T-helper 2 cell (primary cell): ENCODE results near the gene BCAS3.

Experiments
- DNase-seq, 5 experiments: peaks; one replicate each; pipeline versions ENCODE4 v3.0.0 to v3.0.0-alpha.2; 2012 to 2022

Gene BCAS3

DNA sequence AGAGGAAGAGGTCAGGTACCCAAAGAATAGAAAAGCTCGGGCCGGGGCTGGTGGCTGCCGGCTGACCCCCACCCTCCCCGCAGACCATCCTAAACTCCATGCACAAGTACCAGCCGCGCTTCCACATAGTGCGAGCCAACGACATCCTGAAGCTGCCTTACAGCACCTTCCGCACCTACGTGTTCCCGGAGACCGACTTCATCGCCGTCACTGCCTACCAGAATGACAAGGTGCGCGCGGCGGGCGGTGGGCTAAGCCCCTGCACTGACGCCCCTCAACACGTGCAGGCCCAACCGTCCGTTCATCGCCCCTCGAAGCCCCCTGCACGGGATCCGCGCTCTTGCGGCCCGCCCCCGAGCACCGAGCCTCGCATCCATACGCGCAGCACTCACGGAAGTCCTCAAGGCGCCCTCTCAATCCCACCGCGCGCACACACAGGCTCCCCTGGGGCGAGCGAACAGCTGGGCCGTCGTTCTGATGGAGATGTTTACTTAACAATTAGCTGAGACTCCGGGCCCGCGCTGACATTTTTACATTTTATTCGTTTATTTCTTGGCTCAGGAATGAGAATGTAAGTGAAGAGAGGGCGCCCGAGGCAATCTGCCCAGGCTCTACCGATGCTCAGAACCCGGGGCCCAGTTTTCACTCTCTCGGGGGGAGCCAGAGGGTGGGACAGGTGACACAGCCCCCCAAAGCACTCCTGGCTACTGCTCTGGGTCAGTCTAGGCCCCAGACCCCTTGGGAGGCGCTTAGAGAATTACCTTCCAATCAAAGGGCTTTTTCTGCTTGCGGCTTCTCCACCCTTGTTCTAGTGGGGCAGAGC, 725.5 kb downstream of the BCAS3 start:
- peak in 1 of 5 experiments; percentile 54 for DNase-seq

DNA sequence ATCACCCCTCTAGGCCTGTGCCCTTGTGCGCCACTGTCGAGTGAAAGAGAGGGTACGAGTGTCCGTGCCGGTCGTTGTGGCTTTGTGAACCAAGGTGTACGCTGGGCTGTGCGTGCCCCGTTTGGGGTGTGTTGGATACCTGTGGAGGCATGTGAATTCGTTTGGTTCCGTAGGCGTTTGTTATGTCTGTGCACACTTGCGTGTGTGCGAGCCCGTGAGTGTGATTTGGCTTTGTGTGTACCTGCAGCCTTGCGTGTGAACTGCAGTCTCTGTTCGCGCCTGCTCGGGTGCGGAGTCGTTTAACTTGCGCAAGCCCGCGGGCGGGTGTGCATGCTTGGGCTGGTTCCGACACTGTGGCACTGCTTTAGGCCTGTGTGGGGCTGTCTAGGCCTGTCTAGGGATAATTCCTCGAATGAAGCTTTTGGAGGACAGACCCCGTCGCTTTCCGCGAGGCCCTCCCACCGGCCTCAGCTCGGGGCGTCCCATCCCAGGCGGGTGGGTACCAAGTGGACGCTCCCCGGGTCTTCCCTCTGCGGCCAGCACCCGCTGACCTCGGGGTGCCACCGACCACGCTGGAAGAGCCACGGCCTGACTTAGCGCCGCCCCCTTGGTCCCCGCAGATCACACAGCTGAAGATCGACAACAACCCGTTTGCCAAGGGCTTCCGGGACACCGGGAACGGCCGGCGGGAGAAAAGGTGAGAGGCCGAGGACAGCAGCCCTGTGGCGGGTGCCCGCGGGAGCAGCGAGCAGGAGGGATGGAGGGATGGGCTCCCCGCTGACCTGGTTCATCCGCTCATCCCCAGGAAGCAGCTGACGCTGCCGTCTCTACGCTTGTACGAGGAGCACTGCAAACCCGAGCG, 726.4 kb downstream of the BCAS3 start:
- peak in 1 of 5 experiments; percentile 45 for DNase-seq

DNA sequence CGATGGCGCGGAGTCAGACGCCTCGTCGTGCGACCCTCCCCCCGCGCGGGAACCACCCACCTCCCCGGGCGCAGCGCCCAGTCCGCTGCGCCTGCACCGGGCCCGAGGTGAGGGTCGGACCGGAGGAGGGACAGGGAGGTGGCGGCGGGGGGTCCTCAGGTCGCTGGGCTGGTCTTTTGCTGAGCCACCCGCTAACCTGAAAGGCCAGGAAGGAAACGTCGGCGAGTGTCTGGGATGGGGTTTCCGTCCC, 726.9 kb downstream of the BCAS3 start:
- DNase-seq, result no peak

DNA sequence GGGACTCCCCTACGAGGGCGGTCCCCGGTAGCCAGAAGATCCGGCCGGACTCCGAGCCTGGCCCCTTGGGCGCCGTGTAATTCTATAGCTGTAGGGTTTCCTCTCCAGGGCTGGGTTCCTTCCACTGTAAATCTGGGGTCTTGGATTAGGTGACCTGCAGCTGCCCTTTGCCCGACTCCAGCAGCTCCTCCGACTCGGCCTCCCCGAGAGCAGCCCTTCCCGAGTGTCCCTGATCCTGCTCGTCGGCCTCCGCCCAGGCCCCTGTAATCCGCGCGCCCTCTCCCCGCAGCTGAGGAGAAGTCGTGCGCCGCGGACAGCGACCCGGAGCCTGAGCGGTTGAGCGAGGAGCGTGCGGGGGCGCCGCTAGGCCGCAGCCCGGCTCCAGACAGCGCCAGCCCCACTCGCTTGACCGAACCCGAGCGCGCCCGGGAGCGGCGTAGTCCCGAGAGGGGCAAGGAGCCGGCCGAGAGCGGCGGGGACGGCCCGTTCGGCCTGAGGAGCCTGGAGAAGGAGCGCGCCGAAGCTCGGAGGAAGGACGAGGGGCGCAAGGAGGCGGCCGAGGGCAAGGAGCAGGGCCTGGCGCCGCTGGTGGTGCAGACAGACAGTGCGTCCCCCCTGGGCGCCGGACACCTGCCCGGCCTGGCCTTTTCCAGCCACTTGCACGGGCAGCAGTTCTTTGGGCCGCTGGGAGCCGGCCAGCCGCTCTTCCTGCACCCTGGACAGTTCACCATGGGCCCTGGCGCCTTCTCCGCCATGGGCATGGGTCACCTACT, 727.4 kb downstream of the BCAS3 start:
- DNase-seq, result no peak

DNA sequence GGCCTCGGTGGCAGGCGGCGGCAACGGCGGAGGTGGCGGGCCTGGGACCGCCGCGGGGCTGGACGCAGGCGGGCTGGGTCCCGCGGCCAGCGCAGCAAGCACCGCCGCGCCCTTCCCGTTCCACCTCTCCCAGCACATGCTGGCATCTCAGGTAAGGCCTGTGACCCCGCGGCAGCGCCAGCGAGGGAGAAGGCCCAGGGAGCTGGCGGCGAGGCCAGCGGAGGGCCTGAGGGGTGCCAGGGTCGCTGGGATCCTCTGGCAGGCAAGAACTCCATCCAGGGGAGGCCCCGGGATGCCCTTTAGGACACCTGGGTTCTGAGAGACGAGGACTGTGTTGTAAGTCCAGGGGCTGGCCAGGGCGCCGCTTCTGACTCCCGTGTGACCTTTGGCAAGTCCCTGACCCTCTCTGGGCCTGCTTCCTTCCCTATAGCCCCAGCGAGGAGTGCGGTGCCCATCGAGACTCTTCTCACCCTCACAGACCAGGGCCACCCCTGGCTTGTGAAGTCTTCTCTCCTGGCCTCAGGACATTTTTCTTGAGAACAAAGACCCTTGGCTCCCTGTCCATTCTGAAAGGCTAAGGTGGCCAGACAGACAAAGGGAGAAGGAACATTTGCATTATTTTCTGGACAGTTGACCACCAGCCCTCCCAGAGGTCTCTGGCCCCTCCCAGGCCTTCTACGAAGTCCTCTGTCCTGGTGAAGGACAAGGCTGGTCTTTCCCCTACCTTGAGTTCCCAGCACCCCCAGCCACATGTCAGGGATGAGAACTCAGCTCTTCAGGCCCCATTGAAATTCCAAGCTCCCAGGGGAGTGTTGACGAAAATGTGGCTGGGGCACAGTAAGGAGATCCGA, 728.3 kb downstream of the BCAS3 start:
- no peak for DNase-seq

DNA sequence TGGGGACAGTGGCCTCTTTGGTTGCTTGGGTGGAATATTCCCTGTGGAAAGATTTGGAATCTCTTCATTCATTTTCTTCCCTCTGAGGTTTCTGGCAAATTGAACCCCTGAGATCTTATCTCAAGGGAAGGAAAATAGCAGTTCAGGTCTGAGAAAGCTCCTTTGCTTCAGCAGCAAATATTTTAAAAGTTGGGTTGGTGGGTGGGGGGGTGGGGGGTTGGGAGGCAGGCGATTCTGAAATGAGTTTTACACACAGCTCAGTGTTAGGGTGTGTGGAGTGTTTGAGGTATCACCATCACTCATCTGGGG, 728.8 kb downstream of the BCAS3 start:
- DNase-seq, result no peak

DNA sequence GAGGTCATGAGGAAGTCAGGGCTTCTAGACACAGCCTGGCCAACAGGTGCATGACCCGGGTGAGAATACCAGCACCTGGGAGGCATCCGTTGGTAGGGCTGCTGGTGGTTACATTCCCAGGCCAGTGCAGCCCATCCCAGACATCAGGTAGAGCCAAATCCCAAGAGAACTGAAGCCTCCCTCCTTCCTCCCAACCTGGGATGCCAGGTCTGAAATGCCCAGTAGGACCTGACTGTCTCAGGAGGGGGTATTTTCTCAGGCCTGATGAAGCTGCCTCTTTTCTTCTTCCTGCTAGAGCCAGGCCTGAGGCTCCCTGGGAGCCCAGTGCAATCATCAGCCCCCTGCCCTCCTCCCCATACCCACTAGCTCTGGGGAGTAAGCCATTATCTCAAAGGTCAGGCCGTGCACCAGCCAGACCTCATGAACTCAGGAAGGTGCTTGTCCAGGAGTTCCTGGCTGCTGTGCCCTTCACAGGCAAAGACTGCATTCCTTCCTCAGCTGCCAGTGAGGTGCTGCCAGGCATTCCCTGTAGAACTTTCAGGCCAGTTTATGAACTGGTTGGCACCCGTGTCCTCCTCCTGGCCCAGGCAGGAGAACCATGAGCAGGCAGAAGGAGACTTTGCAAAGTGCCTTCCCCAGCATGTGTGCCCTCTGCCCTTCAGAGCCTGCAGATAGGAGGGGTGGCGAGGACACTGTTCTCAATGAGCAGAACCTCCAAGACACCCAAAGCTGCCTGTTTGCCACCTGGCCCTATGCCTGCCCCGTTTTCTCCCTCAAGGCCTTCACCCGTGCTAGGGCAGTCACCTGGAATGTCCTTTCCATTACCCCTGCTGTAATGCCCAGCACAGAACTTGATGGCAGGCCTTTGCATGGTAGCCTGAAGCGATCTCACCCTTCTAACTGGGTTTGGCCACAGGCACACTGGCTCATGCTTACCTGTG, 729.6 kb downstream of the BCAS3 start:
- DNase-seq, result no peak

DNA sequence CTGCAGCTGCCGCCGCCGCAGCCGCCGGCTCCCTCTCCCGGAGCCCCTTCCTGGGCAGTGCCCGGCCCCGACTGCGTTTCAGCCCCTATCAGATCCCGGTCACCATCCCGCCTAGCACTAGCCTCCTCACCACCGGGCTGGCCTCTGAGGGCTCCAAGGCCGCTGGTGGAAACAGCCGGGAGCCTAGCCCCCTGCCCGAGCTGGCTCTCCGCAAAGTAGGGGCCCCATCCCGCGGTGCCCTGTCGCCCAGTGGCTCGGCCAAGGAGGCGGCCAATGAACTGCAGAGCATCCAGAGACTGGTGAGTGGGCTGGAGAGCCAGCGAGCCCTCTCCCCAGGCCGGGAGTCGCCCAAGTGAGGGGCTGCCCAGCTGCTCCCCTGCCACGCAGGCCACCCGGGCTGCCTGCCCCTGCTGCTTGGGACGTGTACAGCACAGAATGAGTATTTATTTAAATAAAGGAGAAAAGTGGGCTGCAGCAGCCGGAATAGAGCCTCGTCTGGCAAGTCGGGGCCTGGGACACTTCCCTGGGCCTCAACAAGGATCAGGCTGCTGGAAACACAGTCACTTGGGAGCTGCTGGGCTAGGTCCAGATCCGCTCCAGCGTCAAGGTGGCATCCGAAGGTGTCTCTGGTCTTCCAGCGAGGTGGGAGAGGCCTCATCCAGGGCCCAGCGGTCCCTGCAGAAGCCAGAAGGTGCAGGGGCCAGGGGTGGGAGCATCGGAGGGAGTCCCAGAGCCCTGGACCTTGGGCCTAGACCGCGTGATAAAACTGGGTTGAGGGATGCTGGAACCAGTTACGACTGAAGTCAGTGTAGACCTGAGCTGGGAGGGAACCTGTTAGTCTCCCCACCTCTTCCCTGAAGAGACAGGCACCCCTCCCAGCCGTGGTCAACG, 730.7 kb downstream of the BCAS3 start:
- no peak for DNase-seq

DNA sequence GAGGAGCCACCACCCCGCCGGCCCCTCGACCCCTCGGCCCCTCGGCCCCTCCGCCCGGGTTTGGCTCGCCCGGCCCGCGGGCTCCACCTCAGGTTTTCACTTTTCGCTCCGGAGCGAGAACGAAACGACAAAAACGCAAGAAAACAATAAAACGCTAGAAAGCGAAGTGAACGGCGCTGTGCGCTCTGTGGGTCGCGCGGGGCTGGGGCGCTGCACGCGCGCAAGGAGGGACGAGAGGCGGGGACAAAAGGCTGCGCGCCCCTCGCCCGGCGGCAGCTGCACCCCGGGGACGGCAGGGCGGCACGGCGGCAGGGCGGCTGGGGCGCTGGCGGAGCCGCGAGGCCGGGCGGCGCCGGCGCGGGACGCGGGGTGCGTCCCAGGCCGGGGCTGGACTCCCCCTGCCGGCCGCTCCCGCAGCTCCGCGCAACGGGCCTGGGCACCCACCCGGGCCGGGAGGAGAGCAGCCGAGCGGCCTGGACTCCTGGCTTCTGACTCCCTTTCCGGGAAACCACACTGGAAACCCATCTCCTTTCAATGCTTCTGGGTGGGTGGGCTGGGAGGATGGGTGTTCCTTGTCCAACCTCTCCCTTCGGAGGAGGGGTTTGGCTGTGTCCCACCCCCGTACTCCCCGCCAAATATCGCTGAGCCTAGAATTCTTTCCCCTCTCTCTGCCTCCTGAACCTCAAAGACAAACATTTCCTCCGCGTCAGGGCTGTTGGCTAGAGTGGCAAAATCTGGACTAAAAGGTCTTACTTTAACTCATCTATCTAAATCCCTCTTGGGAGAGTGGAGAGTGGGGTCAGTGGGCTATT, 731.9 kb downstream of the BCAS3 start:
- DNase-seq, result peak in 2 of 5 experiments; percentile 17 to 55

DNA sequence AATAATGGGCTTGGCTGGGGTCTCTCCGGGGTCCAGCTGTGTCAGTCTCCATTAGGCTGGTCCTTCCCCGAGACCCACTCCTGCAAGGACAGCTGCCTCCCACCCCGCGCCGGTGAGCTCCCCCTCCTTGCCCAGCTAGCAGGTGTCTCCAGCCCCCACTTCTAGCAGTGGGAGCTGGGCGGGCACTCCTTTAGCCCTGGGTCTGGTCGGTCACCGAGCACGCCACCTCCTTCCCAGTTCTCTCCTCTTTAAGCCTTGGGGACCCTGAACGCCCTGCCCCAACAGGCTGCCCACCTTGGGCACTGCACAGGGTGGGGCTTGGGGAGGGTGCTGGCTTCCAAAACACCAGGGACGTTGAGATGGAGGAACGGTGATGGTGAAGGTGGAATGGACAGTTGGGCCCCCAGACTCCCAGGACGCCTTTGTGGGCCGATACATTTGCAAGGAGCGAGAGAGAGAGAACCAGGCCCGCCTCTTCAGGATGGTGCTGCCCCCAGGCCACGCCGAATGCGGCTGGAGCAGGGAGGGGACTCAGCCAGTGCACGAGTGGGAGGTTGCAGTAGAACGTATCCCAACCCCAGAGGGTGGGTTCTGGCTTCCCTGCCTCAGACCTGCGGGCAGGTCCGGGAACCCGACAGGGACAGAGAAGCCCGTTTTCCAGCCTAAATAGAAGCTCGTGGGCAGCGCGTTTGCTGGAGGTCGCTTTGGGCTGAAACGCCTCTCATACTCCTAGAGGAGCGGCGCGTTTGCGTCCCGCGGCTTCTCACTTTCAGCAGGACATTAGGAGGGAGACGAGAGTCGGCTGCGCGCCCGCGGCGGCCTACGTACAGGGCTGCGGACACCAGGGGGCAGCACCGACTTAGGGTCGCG, 732.7 kb downstream of the BCAS3 start:
- peak; percentile 50 to 77 (median 65) for DNase-seq

DNA sequence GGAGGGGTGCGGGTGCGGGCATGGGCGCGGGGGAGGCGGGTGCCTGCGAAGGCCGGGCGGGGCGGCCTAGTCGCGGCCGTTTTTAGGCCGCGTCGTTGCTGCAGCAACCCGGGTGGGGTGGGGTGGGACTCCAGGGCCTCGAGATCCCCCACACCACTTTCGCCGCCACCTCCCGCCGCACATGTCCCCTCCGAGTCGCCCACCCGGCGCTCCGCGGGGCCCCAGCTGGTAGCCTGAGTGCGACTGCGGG, 733.3 kb downstream of the BCAS3 start:
- DNase-seq, result no peak

DNA sequence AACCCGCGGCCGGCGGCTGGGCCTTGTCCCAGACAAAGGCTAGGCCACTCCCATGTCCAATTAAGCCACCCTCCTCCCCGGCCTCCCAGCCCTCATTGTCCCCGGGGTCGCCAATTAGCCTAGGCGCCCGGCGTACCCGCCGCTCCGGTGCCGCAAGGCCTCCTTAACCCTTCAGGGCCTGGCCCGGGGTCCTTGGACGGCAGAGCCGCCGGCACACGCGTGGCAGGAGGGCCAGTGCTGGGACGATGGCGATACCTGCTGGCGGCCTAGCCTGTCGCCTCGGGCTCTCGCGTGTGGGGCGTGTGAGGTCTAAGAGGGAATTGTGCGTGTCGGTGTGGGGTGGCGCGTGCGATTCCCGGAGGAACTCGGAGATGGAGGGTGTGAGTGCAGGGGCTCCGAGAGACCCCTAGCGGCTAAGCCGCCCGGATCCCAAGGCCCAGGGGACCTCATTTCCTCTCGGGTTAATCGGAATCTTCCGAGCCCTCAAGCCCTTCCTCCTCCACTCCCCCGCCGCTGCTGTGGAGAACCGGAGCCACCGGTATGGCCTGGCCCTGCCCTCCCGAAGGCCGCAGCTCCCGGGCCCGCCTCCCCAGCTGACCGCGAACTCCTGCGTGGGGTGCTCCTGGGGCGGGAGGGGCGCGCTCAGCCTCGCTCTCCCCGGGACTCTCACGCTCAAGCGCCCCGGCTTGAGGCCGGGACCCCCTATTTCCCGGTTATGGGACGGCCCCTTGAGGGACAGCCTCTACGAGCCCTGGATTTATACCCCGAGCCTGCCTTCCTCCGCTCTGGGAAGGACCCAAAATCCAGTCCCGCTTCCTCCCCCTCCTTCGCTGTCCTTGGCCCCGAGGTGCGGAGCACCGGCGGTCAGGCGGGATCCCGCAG, 733.9 kb downstream of the BCAS3 start:
- peak in 1 of 5 experiments; percentile 6 for DNase-seq

DNA sequence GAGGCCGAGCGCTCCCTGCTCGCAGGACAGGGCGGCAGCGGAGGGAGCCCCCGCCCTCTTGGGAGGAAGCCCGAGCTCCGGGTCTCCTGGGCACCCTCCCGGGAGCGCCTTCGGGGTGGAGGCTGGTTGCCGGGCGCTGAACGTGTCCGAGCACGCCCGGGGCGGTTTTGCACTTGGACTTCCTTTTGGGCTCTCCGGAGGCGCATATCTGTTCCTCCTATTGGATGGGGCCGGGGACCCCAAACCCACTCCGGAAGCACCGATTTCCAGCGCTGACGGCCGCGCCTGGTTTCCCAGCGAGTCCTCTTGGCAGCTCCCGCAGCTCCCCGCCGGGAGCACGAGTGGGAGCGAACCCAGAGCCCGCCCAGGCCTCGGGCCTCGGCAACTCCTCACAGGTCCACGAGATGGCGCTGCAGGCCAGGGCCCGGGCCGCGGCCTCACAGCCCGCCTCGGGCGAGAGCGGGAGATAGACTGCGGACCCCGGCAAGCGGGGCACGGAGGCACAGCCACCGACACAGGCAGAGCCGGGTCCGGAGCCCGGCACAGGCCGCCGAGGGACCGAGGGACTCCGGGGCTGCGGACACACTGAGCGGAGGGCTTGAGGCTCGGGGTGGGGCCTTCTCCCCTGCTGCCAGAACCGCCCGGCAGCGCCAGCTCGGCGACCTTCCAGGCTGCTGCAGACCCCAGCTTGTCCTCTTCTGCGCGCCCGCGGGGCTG, 734.6 kb downstream of the BCAS3 start:
- peak; percentile 59 to 73 (median 69) for DNase-seq

DNA sequence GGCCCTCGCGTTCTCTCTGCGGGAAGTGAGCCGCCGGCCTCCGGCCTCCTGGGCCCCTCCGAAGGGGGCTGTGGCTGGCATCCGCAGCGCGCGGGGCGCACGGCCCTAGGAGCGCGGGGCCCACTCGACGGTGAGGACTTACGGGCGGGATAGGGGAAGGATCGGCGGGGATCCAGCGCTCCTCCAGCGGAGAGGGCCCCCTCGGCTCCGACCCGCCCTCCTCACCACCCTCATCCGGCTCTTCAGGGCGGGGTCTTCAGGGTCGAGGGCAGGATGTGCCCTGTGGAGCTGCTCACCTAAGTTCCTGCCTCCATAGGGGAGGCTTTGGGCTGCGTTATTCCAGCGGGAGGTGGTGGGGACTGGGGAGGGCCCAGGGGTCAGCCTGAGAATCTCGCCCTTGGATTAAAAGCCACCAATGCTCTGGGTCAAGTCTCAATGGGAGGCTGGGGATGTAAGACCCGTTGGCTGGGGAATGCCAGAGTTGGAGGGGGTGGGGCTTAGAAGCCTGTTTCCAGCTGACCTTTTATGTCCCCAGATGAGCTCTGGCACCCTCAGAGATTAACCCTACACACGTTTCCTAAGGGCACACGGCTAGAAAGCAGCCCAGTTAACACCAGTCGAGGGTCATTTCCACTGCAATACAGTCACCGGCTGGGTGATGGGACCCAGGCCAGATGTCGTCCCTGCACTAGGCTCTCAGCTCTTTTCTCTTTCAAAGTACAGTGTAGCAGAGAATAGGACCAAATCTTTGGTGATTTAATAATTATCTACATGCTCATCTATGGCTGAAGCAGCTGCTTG, 735.4 kb downstream of the BCAS3 start:
- DNase-seq, result no peak

DNA sequence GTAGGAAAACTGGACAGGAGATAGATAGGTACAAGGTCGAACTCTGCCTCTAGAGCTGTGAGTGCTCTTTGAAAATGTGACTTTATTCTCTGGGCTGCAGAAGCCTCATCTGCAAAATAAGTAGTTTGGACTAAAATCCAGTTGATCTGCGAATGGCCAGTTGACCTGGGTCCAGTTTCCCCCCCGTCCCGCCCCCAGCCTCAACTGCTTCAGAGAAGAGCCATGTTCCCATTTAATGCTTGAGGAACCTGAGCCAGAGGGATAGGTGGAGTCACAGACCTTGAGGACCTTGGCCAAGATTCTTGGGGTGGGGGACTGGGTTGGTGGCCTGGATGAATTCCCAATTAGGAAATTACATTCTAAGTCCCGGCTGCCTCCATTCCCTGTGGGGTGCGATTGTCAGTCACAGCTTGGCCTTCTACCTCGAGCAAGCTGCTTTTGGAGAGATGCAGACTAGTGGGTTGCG, 736.0 kb downstream of the BCAS3 start:
- DNase-seq, result no peak
